HUES6 (cell line): ENCODE measurements around the gene PIGS.
"Not testable (repeated sequence)": the region's sequence is repeated elsewhere in the genome, so short reads cannot be mapped to it uniquely, and the experiment has no call there.

Source experiments
- H3K27ac ChIP-seq: 2 replicates; pipeline ENCODE4 v1.7.0; 2013; ENCODE audit warnings: low read depth, mild to moderate bottlenecking, low read length, inconsistent platforms
- H3K27me3 ChIP-seq: 2 replicates; pipeline ENCODE4 v1.6.1; 2013; ENCODE audit warnings: low read length; ENCODE audit not compliant: control insufficient read depth, insufficient read depth
- H3K36me3 ChIP-seq: 2 replicates; pipeline ENCODE4 v1.6.1; 2013; ENCODE audit warnings: low read length; ENCODE audit not compliant: control insufficient read depth, insufficient read depth
- H3K4me1 ChIP-seq: 2 replicates; pipeline ENCODE4 v1.6.1; 2013; ENCODE audit warnings: low read length; ENCODE audit not compliant: control insufficient read depth, insufficient read depth
- H3K4me3 ChIP-seq: 2 replicates; pipeline ENCODE4 v1.5.1; 2013; ENCODE audit warnings: low read depth, low read length
- H3K9ac ChIP-seq: one replicate; pipeline ENCODE4 v1.6.1; 2013; ENCODE audit warnings: mild to moderate bottlenecking, low read length
- H3K9me3 ChIP-seq: 2 replicates; pipeline ENCODE4 v1.6.1; 2013; ENCODE audit warnings: low read depth, low read length; ENCODE audit not compliant: control insufficient read depth, insufficient read depth

The PIGS gene

DNA sequence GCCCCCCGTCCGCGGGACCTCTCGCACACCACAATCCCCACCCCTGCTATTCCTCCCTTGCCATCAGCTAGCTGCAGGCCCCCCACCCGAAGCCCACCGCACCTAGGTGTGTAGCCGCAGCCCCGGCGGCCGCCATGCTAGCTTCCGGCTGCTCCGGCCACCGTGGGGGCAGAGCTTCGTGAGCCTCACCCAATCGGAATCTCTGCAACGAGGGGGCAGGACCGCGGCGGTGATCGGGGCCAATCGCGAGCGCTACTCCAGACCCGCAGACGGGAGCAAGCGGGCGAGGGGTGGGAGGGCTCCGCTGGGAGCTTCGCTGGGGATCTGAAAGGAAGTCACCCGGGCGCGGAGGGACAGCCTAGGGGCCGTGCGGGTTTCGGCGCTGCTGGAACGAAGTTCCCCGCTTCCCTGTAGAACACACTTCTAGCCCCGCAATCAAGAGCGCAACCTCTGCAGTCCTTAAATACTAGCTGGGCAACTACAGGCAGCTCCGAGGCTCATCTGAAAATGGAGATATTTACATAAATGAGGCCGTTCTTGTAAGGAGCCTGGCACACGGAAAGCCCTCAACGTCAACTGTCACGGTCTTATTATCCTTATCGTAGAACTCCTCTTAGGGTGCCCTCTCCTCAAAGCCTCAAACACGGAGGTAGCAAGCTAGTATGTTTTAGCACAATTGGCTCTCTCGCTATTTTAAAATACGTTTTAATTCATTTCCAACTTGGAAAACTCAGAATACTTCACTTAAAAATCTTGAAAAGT, at the start of gene PIGS:
TSS of gene PIGS (minus strand) at position 164 of the 762 bp plus-strand sequence. CDS start at position 136, 28 bp downstream.
- Histone ChIP-seq H3K36me3 (peaks cover 20% of the 10 kb centered on the region), H3K27ac (peak within 1 kb of the TSS; percentile 60; the same call in 1 of the 2 replicates), H3K4me1 (peaks cover 6% of the 10 kb centered on the region; the same call in 1 of the 2 replicates)

DNA sequence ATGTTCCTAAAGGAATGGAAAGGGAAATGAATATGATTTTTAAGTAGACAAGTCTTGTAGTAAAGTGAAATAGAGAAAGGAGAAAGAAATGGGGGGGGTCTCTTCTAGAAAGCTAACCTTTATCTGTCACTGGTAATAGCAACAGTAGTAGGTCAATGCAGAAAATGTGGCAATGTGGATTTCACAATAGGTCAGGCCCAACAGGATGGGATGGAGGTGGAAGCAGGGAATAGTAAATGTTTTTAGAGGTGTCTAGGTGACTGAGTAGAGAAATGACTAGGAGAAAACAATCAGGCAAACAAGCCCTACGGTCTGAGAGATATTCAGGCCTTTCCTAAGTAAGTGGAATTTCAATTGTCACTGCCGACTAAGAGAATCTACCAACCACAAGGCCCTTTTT, 48.7 kb upstream of the PIGS start:
- Histone ChIP-seq H3K4me1 (no peaks in the 10 kb centered on the region), H3K36me3 (peaks cover 99% of the 10 kb centered on the region), H3K27ac (no peak overlapping the region), H3K27me3 (no peaks in the 10 kb centered on the region), H3K4me3 (no peak overlapping the region), H3K9ac (no peak overlapping the region), H3K9me3 (no peaks in the 10 kb centered on the region)

More for the DNA sequence above, at the start of gene PIGS:
- H3K27me3 ChIP-seq, result peaks cover 7% of the 10 kb centered on the region
- H3K9ac ChIP-seq, result peak within 1 kb of the TSS; percentile 77
- no peaks in the 10 kb centered on the region for H3K9me3 ChIP-seq
- peak within 1 kb of the TSS; percentile 82 for H3K4me3 ChIP-seq

DNA sequence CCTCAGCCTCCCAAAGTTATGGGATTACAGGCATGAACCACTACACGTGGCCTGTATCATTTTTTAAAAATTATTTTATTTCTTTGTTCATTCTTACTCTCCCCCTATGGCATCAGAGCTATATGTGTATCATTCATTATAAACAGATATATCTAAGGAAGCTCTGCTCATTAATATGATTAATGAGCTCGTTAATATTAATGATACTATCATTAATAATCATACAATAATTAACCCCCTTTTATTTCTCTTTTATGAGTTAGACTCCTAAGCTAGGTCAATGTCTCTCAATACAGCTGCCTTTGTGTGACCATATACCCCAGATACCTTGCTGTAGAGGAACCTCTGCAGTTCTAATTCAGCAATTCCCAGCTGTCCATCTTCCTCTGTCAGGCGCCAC, 47.1 kb upstream of the PIGS start:
- Histone ChIP-seq H3K27ac (no peak overlapping the region), H3K4me3 (no peak overlapping the region), H3K27me3 (no peaks in the 10 kb centered on the region), H3K36me3 (peaks cover 98% of the 10 kb centered on the region), H3K9me3 (no peaks in the 10 kb centered on the region), H3K9ac (no peak overlapping the region), H3K4me1 (no peaks in the 10 kb centered on the region)

DNA sequence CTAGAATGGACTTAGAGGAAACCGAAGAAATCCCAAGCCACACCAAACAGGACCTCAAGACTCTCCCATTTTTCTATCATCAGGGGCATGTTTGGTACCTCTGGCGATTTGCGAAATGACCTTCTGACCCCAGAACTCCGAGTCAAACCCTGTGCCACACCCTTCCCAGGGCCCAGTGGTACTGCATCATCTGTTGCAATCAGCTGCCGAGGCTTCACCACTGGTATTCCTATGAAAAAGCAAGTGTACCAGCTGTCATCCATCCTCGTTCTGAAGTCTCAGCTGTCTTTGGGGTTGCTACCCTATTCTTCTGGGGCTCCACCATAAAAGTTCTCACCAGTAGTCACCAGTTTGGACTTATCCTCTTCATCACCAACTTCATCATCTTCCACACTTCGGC, 45.0 kb upstream of the PIGS start:
- Histone ChIP-seq H3K4me3 (no peak overlapping the region), H3K27ac (no peak overlapping the region), H3K36me3 (peaks cover 97% of the 10 kb centered on the region), H3K9me3 (no peaks in the 10 kb centered on the region), H3K9ac (no peak overlapping the region), H3K4me1 (no peaks in the 10 kb centered on the region), H3K27me3 (no peaks in the 10 kb centered on the region)

DNA sequence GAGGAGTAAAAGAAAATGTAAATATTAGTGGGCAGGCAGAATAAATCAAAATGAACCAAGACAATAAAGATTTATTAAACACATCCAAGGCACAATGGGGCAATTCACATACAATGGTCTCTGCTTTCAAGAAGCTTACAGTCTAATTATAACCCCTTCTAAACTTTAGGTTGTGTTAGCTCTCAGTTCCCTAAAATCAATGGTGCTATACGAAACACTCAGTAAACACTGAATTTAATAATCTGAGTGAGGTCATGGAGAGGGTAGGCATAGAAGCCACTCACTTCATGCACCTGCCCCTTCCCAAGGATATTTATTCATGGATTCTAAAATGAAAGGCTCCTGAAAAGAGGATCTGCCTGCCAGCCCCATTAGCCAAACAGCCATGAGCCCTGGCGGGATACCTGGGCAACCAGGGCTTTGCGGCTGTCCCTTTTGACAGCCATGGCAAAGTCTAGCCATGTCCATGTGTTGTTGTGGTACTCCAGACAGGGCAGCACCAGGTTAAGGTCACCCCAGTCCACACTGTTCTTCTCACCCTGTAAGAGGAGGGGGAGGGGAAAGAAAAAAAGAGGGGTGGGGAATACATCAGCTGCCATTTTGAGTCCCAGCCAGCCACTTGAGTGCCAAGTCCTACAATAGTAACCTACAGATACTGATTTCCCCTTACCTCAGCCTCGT, 44.1 kb upstream of the PIGS start:
- no peaks in the 10 kb centered on the region for H3K4me1 ChIP-seq
- peaks cover 97% of the 10 kb centered on the region for H3K36me3 ChIP-seq
- H3K9me3 ChIP-seq, result no peaks in the 10 kb centered on the region
- H3K4me3 ChIP-seq, result no peak overlapping the region
- H3K27ac ChIP-seq, result no peak overlapping the region
- H3K27me3 ChIP-seq, result no peaks in the 10 kb centered on the region
- no peak overlapping the region for H3K9ac ChIP-seq

DNA sequence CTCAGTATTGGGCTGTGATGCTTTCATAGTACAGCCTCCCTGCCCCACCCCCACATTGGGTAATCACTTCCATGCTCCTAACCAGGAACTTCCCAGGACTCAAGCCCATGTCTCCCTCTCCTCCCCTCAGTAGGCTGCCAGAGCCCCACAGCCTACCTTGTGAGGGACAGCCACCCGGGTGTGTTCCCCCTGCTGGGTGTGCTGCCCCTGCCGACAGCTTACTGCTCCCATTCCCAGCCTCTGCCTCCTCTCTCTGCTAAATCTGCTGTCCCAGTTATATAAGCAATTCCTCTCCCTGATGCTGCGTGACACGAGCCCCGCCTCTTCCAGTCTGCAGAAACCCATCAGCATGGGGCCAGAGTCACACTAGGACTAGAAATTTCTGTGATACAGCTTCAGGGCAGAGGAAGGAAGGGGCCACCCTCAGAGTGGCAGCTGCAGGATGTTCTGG, 42.6 kb upstream of the PIGS start, which contains the start of gene RSKR:
TSS of gene RSKR (minus strand) at position 255 of the 451 bp plus-strand sequence. CDS start at position 231, 24 bp downstream.
- Histone ChIP-seq H3K9ac (no peak within 1 kb of the TSS), H3K4me1 (no peaks in the 10 kb centered on the region), H3K4me3 (no peak within 1 kb of the TSS), H3K9me3 (no peaks in the 10 kb centered on the region), H3K27ac (no peak within 1 kb of the TSS), H3K27me3 (no peaks in the 10 kb centered on the region), H3K36me3 (peaks cover 97% of the 10 kb centered on the region)

DNA sequence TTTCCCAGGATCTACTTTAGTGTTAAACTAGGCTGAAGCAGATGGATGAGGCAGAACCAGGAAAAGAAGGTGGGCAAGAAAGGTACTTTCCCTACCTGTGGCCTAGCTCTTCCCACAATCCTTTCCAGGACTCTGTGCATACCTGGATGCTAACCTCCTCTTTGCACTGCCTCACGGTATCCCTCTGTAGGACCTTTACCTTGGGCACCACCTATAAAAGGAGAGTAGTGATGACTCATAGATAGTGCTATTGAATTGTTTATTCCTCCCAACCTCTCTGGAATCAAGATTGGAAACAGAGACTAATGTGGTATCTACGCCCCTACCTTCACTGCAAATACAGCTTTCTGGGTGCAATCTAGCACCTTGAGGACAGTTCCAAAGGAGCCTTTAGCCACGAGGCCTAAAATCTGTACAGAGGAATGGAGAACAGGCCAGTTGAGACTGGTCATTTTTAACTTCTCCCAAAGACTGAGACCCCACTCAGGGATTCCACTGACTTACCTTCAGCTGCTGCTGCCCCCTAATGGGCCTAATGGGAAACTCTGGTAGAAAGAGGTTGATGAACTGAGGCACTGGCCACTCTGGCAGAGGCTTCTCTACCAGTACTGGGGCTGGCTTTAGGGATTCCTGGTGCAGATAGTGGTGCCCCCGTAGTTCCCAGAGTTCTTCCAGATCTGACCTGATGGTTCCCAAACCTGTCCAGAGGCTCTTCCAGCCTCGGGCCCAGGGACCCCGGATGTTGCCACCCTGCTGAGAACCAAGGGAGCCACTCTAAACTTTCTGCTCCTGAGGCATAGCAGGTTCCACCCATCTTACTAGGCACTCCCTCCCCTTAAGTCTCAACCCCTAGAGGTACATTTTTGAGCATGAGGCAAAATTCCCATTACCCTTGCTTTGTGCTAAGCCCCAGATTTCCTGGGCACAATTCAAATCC, 41.9 kb upstream of the PIGS start:
- H3K9ac ChIP-seq, result no peak overlapping the region
- H3K27me3 ChIP-seq, result no peaks in the 10 kb centered on the region
- H3K9me3 ChIP-seq, result no peaks in the 10 kb centered on the region
- no peak overlapping the region for H3K4me3 ChIP-seq
- no peak overlapping the region for H3K27ac ChIP-seq
- H3K4me1 ChIP-seq, result no peaks in the 10 kb centered on the region
- H3K36me3 ChIP-seq, result peaks cover 95% of the 10 kb centered on the region

DNA sequence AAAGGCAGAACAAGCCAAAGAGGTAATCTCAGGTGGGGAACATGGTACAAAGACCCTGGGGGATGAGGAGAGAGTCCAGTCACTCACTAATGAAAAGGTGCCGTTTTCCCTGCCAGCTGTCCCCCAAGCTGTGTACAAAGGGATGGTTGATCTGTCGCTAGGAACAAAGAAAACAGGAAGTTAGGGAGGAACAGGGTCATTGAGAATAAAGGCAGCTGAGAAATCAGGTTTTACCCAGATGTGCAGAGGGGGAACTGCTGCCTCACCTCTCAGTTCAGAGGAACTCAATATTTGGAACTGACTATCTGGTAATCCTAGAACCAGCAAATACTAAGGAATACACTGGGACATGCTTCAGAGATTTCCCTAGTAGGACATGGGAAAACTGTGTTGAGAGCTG, 41.2 kb upstream of the PIGS start:
- Histone ChIP-seq H3K36me3 (peaks cover 93% of the 10 kb centered on the region), H3K9ac (no peak overlapping the region), H3K4me1 (no peaks in the 10 kb centered on the region), H3K9me3 (no peaks in the 10 kb centered on the region), H3K4me3 (no peak overlapping the region), H3K27ac (no peak overlapping the region), H3K27me3 (no peaks in the 10 kb centered on the region)

DNA sequence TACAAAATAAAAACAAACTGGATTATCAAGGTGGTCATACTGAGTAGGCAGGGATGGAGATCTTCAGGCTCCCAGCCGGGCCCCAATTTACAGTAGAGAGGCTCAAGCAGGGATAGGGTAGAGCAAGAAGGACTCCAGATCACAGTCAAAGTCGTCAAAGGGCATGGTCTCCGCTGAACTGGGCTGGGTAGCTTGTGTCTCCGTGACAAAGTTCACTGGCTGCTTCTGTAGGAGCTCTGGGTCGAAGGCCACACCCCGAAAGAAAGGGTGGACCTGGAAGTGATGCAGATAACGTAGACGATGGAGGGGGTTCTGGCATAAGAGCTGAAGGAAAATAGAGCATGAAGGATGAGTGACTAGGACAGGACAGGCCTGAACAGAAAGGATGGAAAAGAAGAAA, 39.1 kb upstream of the PIGS start:
- Histone ChIP-seq H3K27ac (no peak overlapping the region), H3K27me3 (no peaks in the 10 kb centered on the region), H3K36me3 (peaks cover 83% of the 10 kb centered on the region), H3K4me3 (no peak overlapping the region), H3K9me3 (no peaks in the 10 kb centered on the region), H3K4me1 (no peaks in the 10 kb centered on the region), H3K9ac (no peak overlapping the region)

DNA sequence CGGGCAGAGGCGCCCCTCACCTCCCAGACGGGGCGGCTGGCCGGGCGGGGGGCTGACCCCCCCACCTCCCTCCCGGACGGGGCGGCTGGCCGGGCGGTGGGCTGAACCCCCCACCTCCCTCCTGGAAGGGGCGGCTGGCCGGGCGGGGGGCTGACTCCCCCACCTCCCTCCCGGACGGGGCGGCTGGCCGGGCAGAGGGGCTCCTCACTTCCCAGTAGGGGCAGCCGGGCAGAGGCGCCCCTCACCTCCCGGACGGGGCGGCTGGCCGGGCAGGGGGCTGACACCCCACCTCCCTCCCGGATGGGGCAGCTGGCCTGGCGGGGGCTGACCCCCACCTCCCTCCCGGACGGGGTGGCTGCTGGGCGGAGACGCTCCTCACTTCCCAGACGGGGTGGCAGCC, 32.7 kb upstream of the PIGS start:
- H3K27ac ChIP-seq, H3K9me3 ChIP-seq, H3K27me3 ChIP-seq, H3K4me3 ChIP-seq, H3K4me1 ChIP-seq, H3K9ac ChIP-seq: not testable (repeated sequence)
- H3K36me3 ChIP-seq, result peaks cover 25% of the 10 kb centered on the region
